Right kidney (tissue), 1 donor: ENCODE measurements around the gene GLYR1.

Experiments
- DNase-seq: peaks from one replicate; pipeline ENCODE4 v3.0.0-alpha.2; 2016

Gene GLYR1

DNA sequence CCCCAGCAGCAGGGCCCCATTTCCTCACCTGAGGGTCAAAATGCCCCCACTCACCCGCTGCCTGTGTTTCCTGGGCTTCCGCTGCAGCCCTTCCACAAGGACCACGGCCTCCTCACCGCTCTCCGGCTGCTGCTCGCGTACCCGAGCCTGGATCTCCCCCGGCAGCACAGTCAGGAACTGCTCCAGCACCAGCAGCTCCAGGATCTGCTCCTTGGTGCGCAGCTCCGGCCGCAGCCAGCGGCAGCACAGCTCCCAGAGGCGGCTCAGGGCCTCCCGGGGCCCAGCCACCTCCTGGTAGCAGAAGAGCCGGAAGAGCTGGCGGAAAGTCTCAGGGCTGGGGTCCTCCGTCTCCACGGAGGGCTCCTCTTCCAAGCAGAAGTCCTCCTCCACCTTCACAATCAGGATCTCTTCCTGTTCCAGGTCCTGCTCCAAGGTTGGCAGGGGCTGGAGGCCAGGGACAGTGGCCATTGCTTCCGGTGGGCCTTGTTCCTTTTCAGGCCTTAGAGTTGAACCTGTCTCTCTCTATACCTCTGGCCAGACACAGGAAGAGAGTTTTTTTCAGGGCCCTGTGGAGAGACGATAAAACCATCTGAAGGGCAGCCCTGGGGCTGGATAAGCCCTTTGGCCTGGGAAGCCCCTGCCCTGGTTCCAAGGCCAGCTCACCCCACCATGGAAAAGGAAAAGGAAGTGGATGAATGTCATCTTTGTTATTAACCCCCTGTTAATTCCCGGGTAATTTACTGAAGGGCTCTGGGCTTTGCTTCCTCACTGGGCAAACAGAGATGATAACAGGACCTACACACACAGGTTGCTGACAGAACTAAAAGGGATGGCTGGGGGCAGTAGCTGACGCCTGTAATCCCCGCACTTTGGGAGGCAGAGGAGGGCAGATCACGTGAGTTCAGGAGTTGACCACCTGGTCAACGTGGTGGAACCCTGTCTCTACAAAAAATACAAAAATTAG is 81.3 kb downstream of the GLYR1 start:
- no peak for DNase-seq

DNA sequence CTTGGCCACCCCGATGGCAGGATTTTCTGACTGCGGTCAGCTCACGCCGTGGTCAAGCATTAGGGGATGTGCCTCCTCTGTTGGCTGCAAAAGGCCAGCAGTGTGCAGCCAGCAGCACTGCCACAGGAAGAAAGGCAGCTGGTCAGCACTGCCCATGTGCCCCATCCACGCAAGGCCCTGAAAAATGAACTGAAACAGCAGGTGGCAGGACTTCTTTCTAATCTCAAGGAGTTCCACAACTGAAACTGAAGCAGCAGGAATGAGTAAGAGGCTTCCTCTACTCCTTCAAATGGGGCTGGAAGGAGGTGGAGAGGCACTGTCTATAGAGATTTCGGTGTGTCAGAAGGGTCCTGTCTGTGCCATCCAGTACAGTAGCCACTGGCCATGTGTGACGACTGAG is 83.3 kb downstream of the GLYR1 start:
- DNase-seq = no peak

DNA sequence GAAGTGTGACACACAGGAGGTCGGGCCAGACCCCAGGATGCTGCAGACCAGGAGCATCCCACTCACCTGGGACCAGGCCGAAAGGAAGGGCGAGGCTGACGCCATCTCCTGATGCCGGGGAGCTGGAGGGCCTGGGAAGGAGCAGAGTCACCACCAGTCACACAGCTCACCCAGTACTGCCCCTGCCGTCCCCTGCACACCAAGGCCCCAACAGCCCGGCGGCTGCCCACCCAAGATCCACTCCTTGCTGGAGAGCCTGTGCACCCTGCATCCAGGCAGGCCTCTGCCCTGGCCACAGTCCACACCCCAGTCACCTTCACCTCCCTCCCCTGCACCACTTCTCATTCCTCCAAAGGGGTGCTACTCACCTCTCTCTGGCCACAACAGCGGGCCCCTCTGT is 84.9 kb downstream of the GLYR1 start:
- DNase-seq = no peak

DNA sequence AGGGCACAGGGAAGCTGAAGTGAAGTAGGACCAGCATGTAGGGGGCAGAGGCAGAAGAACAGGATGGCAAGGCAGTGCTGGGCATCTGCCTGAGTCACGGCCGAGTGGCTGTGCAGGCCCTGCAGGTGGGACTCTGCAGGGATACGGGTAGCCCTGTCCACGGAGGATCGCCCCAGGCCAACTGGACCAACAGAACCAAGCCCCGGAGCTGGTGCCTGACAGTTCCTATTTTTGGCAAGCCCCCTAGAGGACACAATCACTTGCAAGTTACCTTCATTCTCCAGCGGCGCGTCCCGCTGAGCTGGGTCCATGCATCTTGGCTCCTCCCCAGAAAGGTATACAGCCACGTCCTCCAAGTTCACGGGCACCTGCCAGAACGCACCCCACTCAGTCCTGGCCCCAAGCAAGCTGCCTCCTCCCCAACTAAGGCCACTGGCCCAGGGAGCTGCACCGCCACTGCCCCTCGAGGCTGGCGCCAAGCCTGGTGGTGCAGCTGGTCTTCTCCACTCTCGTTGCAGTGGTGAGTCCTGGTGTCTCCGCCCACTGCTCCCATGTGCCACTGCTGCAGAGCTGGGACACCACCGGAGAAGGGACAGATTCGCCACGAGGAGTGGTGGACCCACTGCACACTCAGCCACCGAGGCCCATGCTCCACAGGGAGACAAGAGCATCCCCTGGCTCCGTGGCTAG is 86.7 kb downstream of the GLYR1 start:
- no peak for DNase-seq

DNA sequence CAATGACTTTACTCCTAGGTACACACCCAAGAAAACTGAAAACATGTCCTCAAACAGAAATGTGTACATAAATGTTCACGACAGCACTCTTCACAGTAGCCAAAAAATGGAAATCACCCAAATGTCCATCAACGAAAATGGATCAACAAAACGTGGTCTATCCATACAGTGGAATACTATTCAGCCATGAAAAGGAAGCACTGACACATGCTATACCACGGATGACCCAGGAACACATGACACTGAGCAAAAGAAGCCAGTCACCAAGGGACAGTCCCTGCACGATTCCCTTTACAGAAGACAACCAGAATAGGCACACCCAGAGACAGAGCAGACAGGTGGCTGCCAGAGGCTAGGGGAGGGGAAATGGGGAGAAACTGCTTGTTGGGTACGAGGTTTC is 91.4 kb downstream of the GLYR1 start:
- DNase-seq = no peak

DNA sequence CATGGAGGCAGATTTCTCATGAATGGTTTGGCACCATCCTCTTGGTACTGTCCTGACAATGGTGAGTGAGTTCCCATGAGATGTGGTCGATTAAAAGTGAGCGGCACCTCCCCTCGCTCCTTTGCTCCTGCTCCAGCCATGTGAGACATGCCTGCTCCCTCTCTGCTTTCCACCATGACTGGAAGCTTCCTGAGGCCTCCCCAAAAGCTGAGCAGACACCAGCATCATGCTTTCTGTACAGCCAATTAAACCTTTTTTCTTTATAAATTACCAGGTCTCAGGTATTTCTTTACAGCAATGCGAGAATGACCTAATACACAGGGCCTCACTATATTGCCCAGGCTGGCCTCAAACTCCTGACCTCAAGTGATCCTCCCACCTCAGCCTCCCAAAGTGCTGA is 92.2 kb downstream of the GLYR1 start:
- no peak for DNase-seq

DNA sequence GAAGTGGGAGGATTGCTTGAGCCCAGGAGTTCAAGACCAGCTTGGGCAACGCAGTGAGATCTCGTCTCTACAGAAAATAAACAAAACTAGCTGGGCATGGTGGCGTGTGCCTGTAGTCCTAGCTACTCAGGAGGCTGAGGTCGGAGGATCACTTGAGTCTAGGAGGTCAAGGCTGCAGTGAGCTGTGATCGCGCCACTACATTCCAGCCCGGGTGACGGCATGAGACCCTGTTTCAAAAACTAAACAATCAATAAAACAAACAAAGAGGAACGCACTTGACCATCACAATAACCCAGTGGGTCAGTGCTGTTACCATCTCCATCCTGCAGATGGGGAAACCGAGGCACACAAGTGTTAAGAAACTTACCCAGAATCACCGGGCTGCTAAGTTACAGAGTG is 93.9 kb downstream of the GLYR1 start:
- DNase-seq = no peak
